ENCODE measurements around the gene PRPF8.

The PRPF8 gene

GRCh38 chr17:1620486-1620885, 64.2 kb downstream of the PRPF8 start:
- Histone ChIP-seq H3K36me3 (ENCODE audit: insufficient read depth, low read length) (no peaks in the 10 kb centered on the region), H3F3A (ENCODE audit: low read depth) (no peaks in the 10 kb centered on the region), H4K20me1 (ENCODE audit: insufficient read depth, low read length, poor library complexity, severe bottlenecking) (no peaks in the 10 kb centered on the region), H3K9me3 (ENCODE audit: insufficient read depth, low read depth, low read length) (no peaks in the 10 kb centered on the region), H3K27me3 (ENCODE audit: insufficient read depth, low read length, poor library complexity, severe bottlenecking) (no peaks in the 10 kb centered on the region), H3K4me1 (ENCODE audit: insufficient read depth, low read length, poor library complexity, severe bottlenecking) (peaks cover 8% of the 10 kb centered on the region), H2AFZ (ENCODE audit: low read length) (no peak overlapping the region), H3K9me2 (replicated peaks; ENCODE audit: low read depth, low read length) (no peaks in the 10 kb centered on the region), H3K9ac (ENCODE audit: low read depth, low read length, poor library complexity, severe bottlenecking) (peak overlapping the region; percentile 2), H3K4me3 (ENCODE audit: low read length, poor library complexity, severe bottlenecking) (no peak overlapping the region), H3K79me2 (ENCODE audit: insufficient read depth, low read length) (peaks cover 27% of the 10 kb centered on the region; the same call in 1 of the 2 replicates), H3K4me2 (ENCODE audit: low read depth, low read length, poor library complexity, severe bottlenecking) (no peak overlapping the region)
- TF ChIP-seq CTCF (conservative IDR thresholded peaks at IDR 0.05; ENCODE audit: low read length) (no peak), EZH2phosphoT487 (IDR thresholded peaks at IDR 0.05; ENCODE audit: borderline replicate concordance) (no peak)

DNA sequence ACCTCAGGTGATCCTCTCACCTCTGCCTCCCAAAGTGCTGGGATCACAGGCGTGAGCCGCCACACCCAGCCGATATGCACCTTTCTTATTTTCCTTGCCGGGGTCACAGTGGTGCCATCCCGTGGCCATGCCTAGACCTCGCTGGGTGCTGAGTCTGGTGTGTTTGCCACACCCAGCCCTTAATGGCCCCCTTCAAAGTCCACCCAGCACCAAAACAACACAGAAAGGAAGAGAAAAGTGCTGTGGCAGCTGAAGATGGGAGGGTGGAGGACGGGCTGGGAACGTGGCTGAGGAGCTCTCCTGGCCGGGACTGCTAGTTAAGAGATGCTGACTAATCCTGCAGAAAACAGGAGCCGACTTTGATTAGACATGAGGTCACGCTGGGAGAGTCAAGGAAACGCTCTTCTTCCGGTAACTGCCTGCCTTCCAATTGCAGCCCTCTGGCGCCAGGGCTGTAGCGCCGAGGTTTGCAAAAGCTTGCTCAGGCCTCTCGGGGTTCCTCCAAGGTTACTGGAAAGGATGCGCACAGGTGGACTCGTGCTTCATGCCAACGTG, 67.0 kb downstream of the PRPF8 start:
- no peaks in the 10 kb centered on the region for H3K9me2 ChIP-seq (replicated peaks; ENCODE audit: low read depth, low read length)
- TF ChIP-seq EZH2phosphoT487 (IDR thresholded peaks at IDR 0.05; ENCODE audit: borderline replicate concordance) (no peak), CTCF (conservative IDR thresholded peaks at IDR 0.05; ENCODE audit: low read length) (no peak)
- H3K4me1 ChIP-seq (ENCODE audit: insufficient read depth, low read length, poor library complexity, severe bottlenecking): no peaks in the 10 kb centered on the region
- no peak overlapping the region for H3K4me2 ChIP-seq (ENCODE audit: low read depth, low read length, poor library complexity, severe bottlenecking)
- no peaks in the 10 kb centered on the region for H3F3A ChIP-seq (ENCODE audit: low read depth)
- no peak overlapping the region for H3K4me3 ChIP-seq (ENCODE audit: low read length, poor library complexity, severe bottlenecking)
- H3K79me2 ChIP-seq (ENCODE audit: insufficient read depth, low read length): 0 out of 2 replicates have a peak, but pooled peaks cover 9% of the 10 kb centered on the region
- H3K9me3 ChIP-seq (ENCODE audit: insufficient read depth, low read depth, low read length): no peaks in the 10 kb centered on the region
- no peaks in the 10 kb centered on the region; the same call in 1 of the 2 replicates for H3K36me3 ChIP-seq (ENCODE audit: insufficient read depth, low read length)
- no peaks in the 10 kb centered on the region for H4K20me1 ChIP-seq (ENCODE audit: insufficient read depth, low read length, poor library complexity, severe bottlenecking)
- H2AFZ ChIP-seq (ENCODE audit: low read length): no peak overlapping the region
- no peaks in the 10 kb centered on the region for H3K27me3 ChIP-seq (ENCODE audit: insufficient read depth, low read length, poor library complexity, severe bottlenecking)
- no peak overlapping the region for H3K9ac ChIP-seq (ENCODE audit: low read depth, low read length, poor library complexity, severe bottlenecking)

- no peak overlapping the region for H3K9ac ChIP-seq (ENCODE audit: low read depth, low read length, poor library complexity, severe bottlenecking)
- no peaks in the 10 kb centered on the region for H3K9me2 ChIP-seq (replicated peaks; ENCODE audit: low read depth, low read length)
- no peaks in the 10 kb centered on the region; the same call in 1 of the 2 replicates for H3K36me3 ChIP-seq (ENCODE audit: insufficient read depth, low read length)
- H3K4me1 ChIP-seq (ENCODE audit: insufficient read depth, low read length, poor library complexity, severe bottlenecking): no peaks in the 10 kb centered on the region
- H3K9me3 ChIP-seq (ENCODE audit: insufficient read depth, low read depth, low read length): no peaks in the 10 kb centered on the region
- 0 out of 2 replicates have a peak, but pooled peaks cover 6% of the 10 kb centered on the region for H3K79me2 ChIP-seq (ENCODE audit: insufficient read depth, low read length)
- H3F3A ChIP-seq (ENCODE audit: low read depth): no peaks in the 10 kb centered on the region
- H3K27me3 ChIP-seq (ENCODE audit: insufficient read depth, low read length, poor library complexity, severe bottlenecking): no peaks in the 10 kb centered on the region
- no peak overlapping the region for H3K4me2 ChIP-seq (ENCODE audit: low read depth, low read length, poor library complexity, severe bottlenecking)
- H4K20me1 ChIP-seq (ENCODE audit: insufficient read depth, low read length, poor library complexity, severe bottlenecking): no peaks in the 10 kb centered on the region
- H3K4me3 ChIP-seq (ENCODE audit: low read length, poor library complexity, severe bottlenecking): no peak overlapping the region
- H2AFZ ChIP-seq (ENCODE audit: low read length): no peak overlapping the region
- no peak for TF ChIP-seq EZH2phosphoT487 (IDR thresholded peaks at IDR 0.05; ENCODE audit: borderline replicate concordance)
- TF ChIP-seq CTCF (conservative IDR thresholded peaks at IDR 0.05; ENCODE audit: low read length): no peak
These were observed 68.6 kb downstream of the PRPF8 start for GRCh38 chr17:1616101-1616500.

Data from Loucy (cell line).